K562 (cell line): ENCODE measurements around the gene THOC5. TPM values are rescaled to one million over a fixed set of nuclear protein-coding genes. Genes with fewer than 3 reads are reported as not detected.

Experiments
- CBX5 ChIP-seq: IDR thresholded peaks from 2 replicates; pipeline ENCODE4 v1.6.1; 2014; ENCODE audit warnings: low read depth, borderline replicate concordance
- E2F3 ChIP-seq: fragments of 250-450 bp; sonication (Bioruptor Pico); IDR thresholded peaks from 2 replicates; pipeline ENCODE4 v1.4.0; 2020; ENCODE audit warnings: mild to moderate bottlenecking
- GTF2A2 ChIP-seq: IDR thresholded peaks from 2 replicates; pipeline ENCODE4 v1.6.1; 2016; ENCODE audit warnings: mild to moderate bottlenecking, missing genetic modification characterization, missing compliant biosample characterization
- HDAC3 ChIP-seq: fragments of 450-650 bp; IDR thresholded peaks from 2 replicates; pipeline ENCODE4 v1.6.1; 2018; ENCODE audit warnings: borderline replicate concordance, mild to moderate bottlenecking, moderate library complexity; ENCODE audit not compliant: partially characterized antibody
- HMGN3 ChIP-seq: IDR thresholded peaks from 2 replicates; pipeline ENCODE4 v1.6.1; 2011; ENCODE audit warnings: borderline replicate concordance, low read depth, mild to moderate bottlenecking, mixed read lengths, low read length; ENCODE audit not compliant: insufficient read length; ENCODE audit errors: extremely low read depth
- KDM1A ChIP-seq, 2 experiments: fragments of 450-650 bp; IDR thresholded peaks; 2 replicates each; pipeline ENCODE4 v1.6.1; 2016; ENCODE audit warnings: mild to moderate bottlenecking in 2 of 2
- LARP7 ChIP-seq: fragments of 450-650 bp; IDR thresholded peaks from 2 replicates; pipeline ENCODE4 v1.6.1; 2016
- MECOM ChIP-seq: fragments of 250-450 bp; sonication (Bioruptor Pico); IDR thresholded peaks from 2 replicates; pipeline ENCODE4 v1.8.0; 2022; ENCODE audit warnings: inconsistent platforms
- MEIS2 ChIP-seq: fragments of 450-650 bp; IDR thresholded peaks from 2 replicates; pipeline ENCODE4 v1.6.1; 2014; ENCODE audit warnings: mild to moderate bottlenecking; ENCODE audit not compliant: partially characterized antibody
- PCBP2 ChIP-seq: fragments of 200-400 bp; formaldehyde crosslinking; IDR thresholded peaks from 2 replicates; pipeline ENCODE4 v1.6.1; 2018; ENCODE audit warnings: low read length, low read depth, mild to moderate bottlenecking, moderate library complexity; ENCODE audit not compliant: poor library complexity, severe bottlenecking
- PHF8 ChIP-seq: fragments of 200-600 bp; sonication (generic); IDR thresholded peaks from 2 replicates; pipeline ENCODE4 v1.6.1; 2012; ENCODE audit warnings: mixed run types, mild to moderate bottlenecking, inconsistent platforms, low read length, moderate library complexity, borderline replicate concordance
- SRSF1 ChIP-seq: fragments of 200-400 bp; formaldehyde crosslinking; IDR thresholded peaks from 2 replicates; pipeline ENCODE4 v1.6.1; 2017; ENCODE audit warnings: mild to moderate bottlenecking, low read depth, low read length, moderate library complexity
- ZC3H4 ChIP-seq: sonication (generic); formaldehyde crosslinking; IDR thresholded peaks from 2 replicates; pipeline ENCODE4 v1.9.0; 2021; ENCODE audit warnings: missing genetic modification reagents, borderline replicate concordance
- ZFP30 ChIP-seq: fragments of 250-450 bp; sonication (Bioruptor Pico); IDR thresholded peaks from 2 replicates; pipeline ENCODE4 v1.8.0; 2022; ENCODE audit warnings: moderate library complexity, mild to moderate bottlenecking, inconsistent platforms, borderline replicate concordance
- ZNF766 ChIP-seq: fragments of 200-800 bp; sonication (Bioruptor generic); conservative IDR thresholded peaks from 2 replicates; pipeline ENCODE4 v1.6.1; 2016; ENCODE audit warnings: missing genetic modification characterization, missing compliant biosample characterization
- polyA plus RNA-seq, 8 experiments: library from polyadenylated mRNA; depleted of rRNA in 4 of 8; stranded (reverse) in 5 of 8; unstranded in 3 of 8; fragments of >200 nt; fragmentation: Nextera tagmentation in 2 of 8; fragmentation: Illumina TruSeq in 1 of 8; extraction: Ambion mirVana in 2 of 8; extraction: Trizol in 1 of 8; gene quantifications; 2 replicates each; pipeline versions ENCODE4 v1.2.1 to v1.2.3, GENCODE V29; 2011 to 2014; ENCODE audit warnings: inconsistent platforms in 1 of 8, missing spikeins in 1 of 8
- total RNA-seq, 7 experiments: library from RNA; depleted of rRNA in 6 of 7; stranded (reverse); fragments of >200 nt in 6 of 7; fragmentation: Illumina TruSeq in 2 of 7; extraction: Trizol in 2 of 7; gene quantifications; 2 replicates each; pipeline versions ENCODE4 v1.2.1 to v1.2.3, GENCODE V29; 2011 to 2021; ENCODE audit warnings: low replicate concordance in 1 of 7
- TF ChIP-seq, protein P1 (sequence below): fragments of 250-450 bp; sonication (Bioruptor Pico); IDR thresholded peaks from 2 replicates; pipeline ENCODE4 v1.8.0; 2021; ENCODE audit warnings: mild to moderate bottlenecking, moderate library complexity
- TF ChIP-seq, protein P2 (sequence below): fragments of 200-800 bp; sonication (Bioruptor generic); IDR thresholded peaks from 2 replicates; pipeline ENCODE4 v1.6.1; 2016; ENCODE audit warnings: missing genetic modification characterization, missing compliant biosample characterization
- TF ChIP-seq, protein P3 (sequence below): fragments of 450-650 bp; IDR thresholded peaks from 2 replicates; pipeline ENCODE4 v1.6.1; 2016; ENCODE audit warnings: mild to moderate bottlenecking

The THOC5 gene
- total and polyA plus RNA-seq, 9 of the 15 experiments (the other 6 are each of a cell fraction or from before 2014, with no cell fraction given), result 45.3 to 96.5 (median 51.4) TPM

DNA sequence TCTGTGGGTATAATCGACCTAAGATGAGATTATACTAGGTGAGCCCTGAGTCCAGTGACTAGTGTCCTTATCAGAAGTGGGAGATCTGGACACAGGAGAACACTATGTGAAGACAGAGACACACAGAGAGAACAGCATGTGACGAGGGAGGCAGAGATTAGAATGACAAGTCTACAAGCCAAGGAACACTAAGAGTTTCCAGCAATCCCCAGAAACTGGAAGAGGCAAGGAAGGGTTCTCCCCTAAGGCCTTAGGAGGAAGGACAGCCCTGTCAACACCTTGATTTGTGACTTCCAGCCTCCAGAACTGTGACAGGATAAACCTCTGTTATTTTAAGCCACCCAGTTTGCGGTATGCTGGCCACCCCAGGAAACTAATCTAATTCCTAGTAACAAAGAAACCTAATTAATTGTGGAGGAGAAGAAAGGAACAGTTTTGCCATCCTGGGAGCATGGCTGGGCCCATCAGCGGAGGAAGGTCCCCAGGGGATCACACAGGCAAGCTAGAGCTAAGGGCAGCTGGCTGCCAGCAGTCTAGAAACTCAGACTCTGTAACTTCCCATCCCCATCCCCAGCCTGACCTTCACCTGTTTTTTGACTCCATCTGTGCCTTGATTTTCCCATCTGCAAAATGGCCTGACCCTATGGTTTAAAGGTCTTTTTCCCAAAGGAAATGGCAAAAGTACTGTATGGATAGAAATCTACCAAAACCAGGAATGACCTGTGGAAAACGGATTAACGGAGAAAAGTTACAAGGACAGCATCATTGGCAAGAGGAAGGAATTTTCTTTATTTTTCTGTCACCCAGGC lies 10.3 kb upstream of the THOC5 start (continued):
- TF ChIP-seq MEIS2, result peak; percentile 83
- no peak for TF ChIP-seq ZFP30
- TF ChIP-seq ZC3H4 (CRISPR knock-in tag), result no peak
- no peak for TF ChIP-seq HMGN3
- TF ChIP-seq ZNF766, result peak; percentile 99
- no peak for TF ChIP-seq LARP7
- no peak for TF ChIP-seq CBX5
- TF ChIP-seq, protein P1, sequence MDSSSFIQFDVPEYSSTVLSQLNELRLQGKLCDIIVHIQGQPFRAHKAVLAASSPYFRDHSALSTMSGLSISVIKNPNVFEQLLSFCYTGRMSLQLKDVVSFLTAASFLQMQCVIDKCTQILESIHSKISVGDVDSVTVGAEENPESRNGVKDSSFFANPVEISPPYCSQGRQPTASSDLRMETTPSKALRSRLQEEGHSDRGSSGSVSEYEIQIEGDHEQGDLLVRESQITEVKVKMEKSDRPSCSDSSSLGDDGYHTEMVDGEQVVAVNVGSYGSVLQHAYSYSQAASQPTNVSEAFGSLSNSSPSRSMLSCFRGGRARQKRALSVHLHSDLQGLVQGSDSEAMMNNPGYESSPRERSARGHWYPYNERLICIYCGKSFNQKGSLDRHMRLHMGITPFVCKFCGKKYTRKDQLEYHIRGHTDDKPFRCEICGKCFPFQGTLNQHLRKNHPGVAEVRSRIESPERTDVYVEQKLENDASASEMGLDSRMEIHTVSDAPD, result no peak
- peak; percentile 10 to 24; a peak in 1 of 4 replicates for TF ChIP-seq KDM1A (IDR thresholded peaks at IDR 0.05)
- TF ChIP-seq SRSF1, result no peak
- TF ChIP-seq, protein P2, sequence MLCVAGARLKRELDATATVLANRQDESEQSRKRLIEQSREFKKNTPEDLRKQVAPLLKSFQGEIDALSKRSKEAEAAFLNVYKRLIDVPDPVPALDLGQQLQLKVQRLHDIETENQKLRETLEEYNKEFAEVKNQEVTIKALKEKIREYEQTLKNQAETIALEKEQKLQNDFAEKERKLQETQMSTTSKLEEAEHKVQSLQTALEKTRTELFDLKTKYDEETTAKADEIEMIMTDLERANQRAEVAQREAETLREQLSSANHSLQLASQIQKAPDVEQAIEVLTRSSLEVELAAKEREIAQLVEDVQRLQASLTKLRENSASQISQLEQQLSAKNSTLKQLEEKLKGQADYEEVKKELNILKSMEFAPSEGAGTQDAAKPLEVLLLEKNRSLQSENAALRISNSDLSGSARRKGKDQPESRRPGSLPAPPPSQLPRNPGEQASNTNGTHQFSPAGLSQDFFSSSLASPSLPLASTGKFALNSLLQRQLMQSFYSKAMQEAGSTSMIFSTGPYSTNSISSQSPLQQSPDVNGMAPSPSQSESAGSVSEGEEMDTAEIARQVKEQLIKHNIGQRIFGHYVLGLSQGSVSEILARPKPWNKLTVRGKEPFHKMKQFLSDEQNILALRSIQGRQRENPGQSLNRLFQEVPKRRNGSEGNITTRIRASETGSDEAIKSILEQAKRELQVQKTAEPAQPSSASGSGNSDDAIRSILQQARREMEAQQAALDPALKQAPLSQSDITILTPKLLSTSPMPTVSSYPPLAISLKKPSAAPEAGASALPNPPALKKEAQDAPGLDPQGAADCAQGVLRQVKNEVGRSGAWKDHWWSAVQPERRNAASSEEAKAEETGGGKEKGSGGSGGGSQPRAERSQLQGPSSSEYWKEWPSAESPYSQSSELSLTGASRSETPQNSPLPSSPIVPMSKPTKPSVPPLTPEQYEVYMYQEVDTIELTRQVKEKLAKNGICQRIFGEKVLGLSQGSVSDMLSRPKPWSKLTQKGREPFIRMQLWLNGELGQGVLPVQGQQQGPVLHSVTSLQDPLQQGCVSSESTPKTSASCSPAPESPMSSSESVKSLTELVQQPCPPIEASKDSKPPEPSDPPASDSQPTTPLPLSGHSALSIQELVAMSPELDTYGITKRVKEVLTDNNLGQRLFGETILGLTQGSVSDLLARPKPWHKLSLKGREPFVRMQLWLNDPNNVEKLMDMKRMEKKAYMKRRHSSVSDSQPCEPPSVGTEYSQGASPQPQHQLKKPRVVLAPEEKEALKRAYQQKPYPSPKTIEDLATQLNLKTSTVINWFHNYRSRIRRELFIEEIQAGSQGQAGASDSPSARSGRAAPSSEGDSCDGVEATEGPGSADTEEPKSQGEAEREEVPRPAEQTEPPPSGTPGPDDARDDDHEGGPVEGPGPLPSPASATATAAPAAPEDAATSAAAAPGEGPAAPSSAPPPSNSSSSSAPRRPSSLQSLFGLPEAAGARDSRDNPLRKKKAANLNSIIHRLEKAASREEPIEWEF (CRISPR knock-in tag), result no peak
- TF ChIP-seq, protein P3, sequence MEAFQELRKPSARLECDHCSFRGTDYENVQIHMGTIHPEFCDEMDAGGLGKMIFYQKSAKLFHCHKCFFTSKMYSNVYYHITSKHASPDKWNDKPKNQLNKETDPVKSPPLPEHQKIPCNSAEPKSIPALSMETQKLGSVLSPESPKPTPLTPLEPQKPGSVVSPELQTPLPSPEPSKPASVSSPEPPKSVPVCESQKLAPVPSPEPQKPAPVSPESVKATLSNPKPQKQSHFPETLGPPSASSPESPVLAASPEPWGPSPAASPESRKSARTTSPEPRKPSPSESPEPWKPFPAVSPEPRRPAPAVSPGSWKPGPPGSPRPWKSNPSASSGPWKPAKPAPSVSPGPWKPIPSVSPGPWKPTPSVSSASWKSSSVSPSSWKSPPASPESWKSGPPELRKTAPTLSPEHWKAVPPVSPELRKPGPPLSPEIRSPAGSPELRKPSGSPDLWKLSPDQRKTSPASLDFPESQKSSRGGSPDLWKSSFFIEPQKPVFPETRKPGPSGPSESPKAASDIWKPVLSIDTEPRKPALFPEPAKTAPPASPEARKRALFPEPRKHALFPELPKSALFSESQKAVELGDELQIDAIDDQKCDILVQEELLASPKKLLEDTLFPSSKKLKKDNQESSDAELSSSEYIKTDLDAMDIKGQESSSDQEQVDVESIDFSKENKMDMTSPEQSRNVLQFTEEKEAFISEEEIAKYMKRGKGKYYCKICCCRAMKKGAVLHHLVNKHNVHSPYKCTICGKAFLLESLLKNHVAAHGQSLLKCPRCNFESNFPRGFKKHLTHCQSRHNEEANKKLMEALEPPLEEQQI, result no peak
- no peak for TF ChIP-seq MECOM (CRISPR knock-in tag)
- no peak for TF ChIP-seq PCBP2
- no peak for TF ChIP-seq GTF2A2 (tag)
- TF ChIP-seq E2F3 (CRISPR knock-in tag), result no peak
- no peak for TF ChIP-seq PHF8
- TF ChIP-seq HDAC3, result no peak
